Tibial nerve (tissue), 4 donors: ENCODE data around the gene NIT2.

Source experiments
- CTCF ChIP-seq, 5 experiments: fragments of 200-600 bp in 3 of 5; fragments of 450-650 bp in 2 of 5; sonication (generic) in 3 of 5; IDR thresholded peaks; one replicate each; pipeline ENCODE4 v1.5.1; 2016 to 2019; ENCODE audit warnings: antibody characterized with exemption in 5 of 5, mild to moderate bottlenecking in 3 of 5, moderate library complexity in 2 of 5
- EP300 ChIP-seq, 2 donors: sonication (generic); formaldehyde crosslinking; IDR thresholded peaks; one replicate each; pipeline ENCODE4 v1.6.1; 2017; ENCODE audit warnings: antibody characterized with exemption in 2 of 2, mild to moderate bottlenecking in 1 of 2
- POLR2A ChIP-seq, 2 donors: fragments of 450-650 bp; IDR thresholded peaks; one replicate each; pipeline ENCODE4 v1.6.1; 2017; ENCODE audit warnings: antibody characterized with exemption in 2 of 2, mild to moderate bottlenecking in 2 of 2, moderate library complexity in 2 of 2

- TF ChIP-seq CTCF (IDR thresholded peaks at IDR 0.05) (no peak), POLR2A (IDR thresholded peaks at IDR 0.05) (no peak), EP300 (IDR thresholded peaks at IDR 0.05) (no peak)
These were observed 36.2 kb downstream of the NIT2 start for GRCh38 chr3:100370756-100371155.
